ENCODE measurements around the gene CLCN3. TPM values are rescaled to one million over a fixed set of nuclear protein-coding genes. Genes with fewer than 3 reads are reported as not detected.
A peak's percentile ranks its signal among the peaks of the same experiment; 100 is the strongest.

Gene CLCN3
- total and polyA plus RNA-seq, 2 of the 4 experiments (the other 2 are of a cell fraction): 13.0 to 22.8 TPM

- Histone ChIP-seq H3K4me1 (ENCODE audit: control insufficient read depth, insufficient read depth, low read length) (peaks cover 5% of the 10 kb centered on the region), H3K23ac (ENCODE audit: low read depth, low read length) (no peak overlapping the region), H2AFZ (replicated peaks; ENCODE audit: low read length, poor library complexity) (no peak overlapping the region), H3K27ac (ENCODE audit: insufficient read depth, low read length) (no peak overlapping the region), H3K4ac (ENCODE audit: low read depth, low read length) (no peak overlapping the region), H2BK120ac (ENCODE audit: low read depth, low read length) (no peak overlapping the region), H2BK5ac (ENCODE audit: low read depth, low read length, poor library complexity, severe bottlenecking) (no peak overlapping the region), H3K27me3 (ENCODE audit: control insufficient read depth, insufficient read depth, low read length) (no peaks in the 10 kb centered on the region), H4K8ac (ENCODE audit: low read depth in 2 of 2, low read length in 2 of 2) (no peak overlapping the region), H3K9ac (ENCODE audit: low read depth, low read length) (no peak overlapping the region), H3K36me3 (ENCODE audit: control insufficient read depth, insufficient read depth, low read length) (peaks cover 3% of the 10 kb centered on the region), H4K91ac (ENCODE audit: insufficient read depth, low read depth, low read length) (no peak overlapping the region), H3K9me1 (ENCODE audit: insufficient read depth, low read length) (no peaks in the 10 kb centered on the region; the same call in 1 of the 2 replicates), H2BK15ac (ENCODE audit: low read depth, low read length) (no peak overlapping the region), H4K20me1 (ENCODE audit: insufficient read depth, low read length) (no peaks in the 10 kb centered on the region; the same call in 1 of the 2 replicates), H2BK20ac (ENCODE audit: low read depth, low read length) (no peak overlapping the region), H3K14ac (replicated peaks; ENCODE audit: low read depth, low read length) (no peak overlapping the region), H3K79me1 (ENCODE audit: low read depth in 1 of 2, low read length in 2 of 2) (peaks cover 4 to 5% of the 10 kb centered on the region in 2 experiments; a peak in 2 of 4 replicates), H3K9me3 (ENCODE audit: control insufficient read depth, insufficient read depth, low read length) (no peaks in the 10 kb centered on the region), H3K4me3 (ENCODE audit: insufficient read depth, low read depth, low read length) (no peak overlapping the region), H3K56ac (ENCODE audit: extremely low read depth, insufficient read depth, low read length) (no peak overlapping the region), H2AK5ac (ENCODE audit: low read depth, low read length) (no peak overlapping the region; the same call in 1 of the 2 replicates), H2AK9ac (replicated peaks; ENCODE audit: low read depth, low read length, poor library complexity) (no peak overlapping the region), H3K18ac (ENCODE audit: low read depth, low read length) (no peak overlapping the region), H4K5ac (ENCODE audit: low read depth, low read length) (no peak overlapping the region), H3K4me2 (ENCODE audit: low read depth, low read length) (peak overlapping the region; percentile 10; the same call in 1 of the 2 replicates)
- TF ChIP-seq RCOR1 (IDR thresholded peaks at IDR 0.05; ENCODE audit: insufficient replicate concordance, low read length) (no peak), SMC3 (IDR thresholded peaks at IDR 0.05; ENCODE audit: low read depth, low read length) (no peak), BHLHE40 (IDR thresholded peaks at IDR 0.05; ENCODE audit: low read depth, low read length) (no peak), NFE2L2 (IDR thresholded peaks at IDR 0.05; ENCODE audit: low read depth, low read length) (no peak), MAFK (IDR thresholded peaks at IDR 0.05; ENCODE audit: low read depth, low read length) (no peak), RAD21 (IDR thresholded peaks at IDR 0.05; ENCODE audit: low read length) (no peak), CTCF (conservative IDR thresholded peaks at IDR 0.05; ENCODE audit: low read depth, low read length) (no peak), FOS (IDR thresholded peaks at IDR 0.05; ENCODE audit: low read depth, low read length) (no peak), POLR2A (IDR thresholded peaks at IDR 0.05; ENCODE audit: low read depth, low read length) (no peak), MXI1 (IDR thresholded peaks at IDR 0.05; ENCODE audit: borderline replicate concordance, low read depth, low read length) (no peak)
- ChIA-PET CTCF (no interaction called here), POLR2A (ENCODE audit: unreplicated experiment) (no interaction called here)
- DNase-seq: peak; percentile 65
- intact Hi-C loops (cut with micrococcal nuclease): no loop called here
- no CpG with 5 or more reads among the region's 1 CpG for WGBS, 2 experiments (ENCODE audit: extremely low coverage in 2 of 2, insufficient read length in 1 of 2)
- ATAC-seq (ENCODE audit: low read depth): peak; percentile 63
- BruUV-seq (replicated peaks): no TSS peak
- in situ Hi-C loops (cut with MboI; ENCODE audit: low sequenced_read_pairs): no loop called here
- dilution Hi-C loops (cut with HindIII; ENCODE audit: low sequenced_read_pairs, unreplicated experiment): no loop called here
Observed at GRCh38 chr4:169745291-169745690, 124.9 kb downstream of the CLCN3 start.
